ENCODE measurements around the gene C11orf24. TPM values are rescaled to one million over a fixed set of nuclear protein-coding genes. Genes with fewer than 3 reads are reported as not detected.

Gene C11orf24
- total RNA-seq, 1 experiment from 2014 or later = 37.8 TPM

DNA sequence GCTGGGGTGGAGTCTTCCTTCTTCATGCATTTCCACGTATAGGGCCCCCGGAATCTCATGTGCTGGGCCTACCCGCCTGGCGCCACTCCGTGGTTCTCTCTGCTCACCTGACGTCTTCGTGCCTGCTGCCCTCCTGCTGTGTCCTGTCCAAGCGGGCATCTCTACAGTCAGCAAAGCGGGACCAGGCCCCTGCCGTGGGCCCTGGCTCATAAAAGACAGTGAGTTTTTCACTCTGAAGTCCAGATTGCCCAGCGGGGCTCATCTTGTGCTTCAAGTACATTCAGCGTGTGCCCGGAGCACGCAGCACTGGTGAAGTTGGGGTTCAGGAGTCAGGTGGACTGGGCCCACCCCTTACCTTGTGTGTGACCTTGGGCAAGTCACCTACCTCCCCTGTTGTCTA lies 17.4 kb downstream of the C11orf24 start:
- H3K4me1 ChIP-seq (ENCODE audit: control insufficient read depth in 1 of 2, insufficient read depth in 2 of 2, low read length in 2 of 2) = peaks cover 3 to 17% of the 10 kb centered on the region in 2 experiments; a peak in 3 of 4 replicates
- BruUV-seq (replicated peaks) = no TSS peak
- ATAC-seq (no peak), DNase-seq (ENCODE audit: low read depth, low spot score) (no peak)
- no peak for TF ChIP-seq TCF7L2 (IDR thresholded peaks at IDR 0.05; ENCODE audit: borderline replicate concordance, extremely low read depth, insufficient read depth, insufficient read length)
- TF ChIP-seq SRF (IDR thresholded peaks at IDR 0.05; ENCODE audit: low read depth) = no peak
- TF ChIP-seq CEBPB (IDR thresholded peaks at IDR 0.05; ENCODE audit: low read depth) = no peak
- no peak for TF ChIP-seq EZH2phosphoT487 (IDR thresholded peaks at IDR 0.05; ENCODE audit: borderline replicate concordance)
- no peak overlapping the region for H3K4me3 ChIP-seq (replicated peaks in 1 of 2; ENCODE audit: low read depth in 1 of 2, low read length in 2 of 2)
- no peak overlapping the region for H3K4me2 ChIP-seq (ENCODE audit: low read length)
- H4K20me1 ChIP-seq (ENCODE audit: insufficient read depth) = no peaks in the 10 kb centered on the region
- intact Hi-C loops (cut with micrococcal nuclease) = no loop called here
- ChIA-PET CTCF (no interaction called here), RAD21 (ENCODE audit: low non-redundant PET in 1 of 2, low total read pairs in 2 of 2, uncharacterized antibody in 2 of 2, unreplicated experiment in 2 of 2) (no interaction called here), POLR2A (no interaction called here)
- H2AFZ ChIP-seq (ENCODE audit: low read depth, low read length, poor library complexity, severe bottlenecking) = no peak overlapping the region
- no peaks in the 10 kb centered on the region for H3K9me3 ChIP-seq (ENCODE audit: control insufficient read depth in 1 of 2, insufficient read depth in 1 of 2, low read depth in 1 of 2, low read length in 2 of 2)
- no peaks in the 10 kb centered on the region for H3K79me2 ChIP-seq (ENCODE audit: insufficient read depth, low read length)
- H3K36me3 ChIP-seq (ENCODE audit: control insufficient read depth in 1 of 2, insufficient read depth in 2 of 2, low read length in 2 of 2) = no peaks in the 10 kb centered on the region
- H3K9ac ChIP-seq (ENCODE audit: low read length) = no peak overlapping the region
- H3K9me2 ChIP-seq (ENCODE audit: insufficient read depth) = no peaks in the 10 kb centered on the region
- no peak overlapping the region for H3K27ac ChIP-seq (ENCODE audit: low read depth, low read length)
- H3K27me3 ChIP-seq (ENCODE audit: insufficient read depth, low read length) = no peaks in the 10 kb centered on the region

DNA sequence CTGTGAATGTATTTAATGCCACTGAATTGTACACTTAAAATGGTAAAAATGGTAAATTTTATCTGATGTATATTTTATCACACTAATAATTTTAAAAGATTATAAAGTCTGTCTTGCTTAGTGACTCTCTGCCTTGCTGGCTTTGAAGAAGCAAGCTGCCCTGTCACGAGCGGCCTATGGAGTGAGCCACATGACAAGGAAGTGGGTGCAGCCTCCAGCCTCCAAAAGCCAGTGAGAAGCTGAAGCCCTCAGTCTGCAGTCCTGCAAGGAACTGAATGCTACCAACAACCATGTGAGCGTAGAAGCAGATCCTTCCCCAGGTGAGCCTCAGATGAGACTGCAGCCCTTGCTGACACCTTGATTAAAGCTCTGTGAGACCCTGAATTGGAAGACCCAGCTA lies 20.0 kb downstream of the C11orf24 start:
- ChIA-PET POLR2A (no interaction called here), CTCF (no interaction called here), RAD21 (ENCODE audit: low non-redundant PET in 1 of 2, low total read pairs in 2 of 2, uncharacterized antibody in 2 of 2, unreplicated experiment in 2 of 2) (no interaction called here)
- peaks cover 0 to 3% of the 10 kb centered on the region in 2 experiments; a peak in 1 of 4 replicates for H3K4me1 ChIP-seq (ENCODE audit: control insufficient read depth in 1 of 2, insufficient read depth in 2 of 2, low read length in 2 of 2)
- H3K9ac ChIP-seq (ENCODE audit: low read length) = no peak overlapping the region
- ATAC-seq = no peak
- H3K4me2 ChIP-seq (ENCODE audit: low read length) = no peak overlapping the region
- no peaks in the 10 kb centered on the region for H4K20me1 ChIP-seq (ENCODE audit: insufficient read depth)
- no peak for DNase-seq (ENCODE audit: low read depth, low spot score)
- H3K79me2 ChIP-seq (ENCODE audit: insufficient read depth, low read length) = no peaks in the 10 kb centered on the region
- BruUV-seq (replicated peaks) = no TSS peak
- no peaks in the 10 kb centered on the region for H3K9me3 ChIP-seq (ENCODE audit: control insufficient read depth in 1 of 2, insufficient read depth in 1 of 2, low read depth in 1 of 2, low read length in 2 of 2)
- intact Hi-C loops (cut with micrococcal nuclease) = no loop called here
- no peaks in the 10 kb centered on the region for H3K36me3 ChIP-seq (ENCODE audit: control insufficient read depth in 1 of 2, insufficient read depth in 2 of 2, low read length in 2 of 2)
- H2AFZ ChIP-seq (ENCODE audit: low read depth, low read length, poor library complexity, severe bottlenecking) = no peak overlapping the region
- H3K27me3 ChIP-seq (ENCODE audit: insufficient read depth, low read length) = no peaks in the 10 kb centered on the region
- no peak overlapping the region for H3K4me3 ChIP-seq (replicated peaks in 1 of 2; ENCODE audit: low read depth in 1 of 2, low read length in 2 of 2)
- no peak overlapping the region for H3K27ac ChIP-seq (ENCODE audit: low read depth, low read length)
- H3K9me2 ChIP-seq (ENCODE audit: insufficient read depth) = no peaks in the 10 kb centered on the region
- TF ChIP-seq EZH2 (IDR thresholded peaks at IDR 0.05) = no peak
- TF ChIP-seq POLR2AphosphoS5 (IDR thresholded peaks at IDR 0.05; ENCODE audit: low read depth, low read length) = no peak
- no peak for TF ChIP-seq ELF1 (IDR thresholded peaks at IDR 0.05; ENCODE audit: borderline replicate concordance, low read depth)
- TF ChIP-seq TCF7L2 (IDR thresholded peaks at IDR 0.05; ENCODE audit: borderline replicate concordance, extremely low read depth, insufficient read depth, insufficient read length) = no peak
- TF ChIP-seq JUND (IDR thresholded peaks at IDR 0.05) = no peak
- no peak for TF ChIP-seq ZNF274 (IDR thresholded peaks at IDR 0.05; ENCODE audit: low read depth, low read length)
- TF ChIP-seq, protein P1, sequence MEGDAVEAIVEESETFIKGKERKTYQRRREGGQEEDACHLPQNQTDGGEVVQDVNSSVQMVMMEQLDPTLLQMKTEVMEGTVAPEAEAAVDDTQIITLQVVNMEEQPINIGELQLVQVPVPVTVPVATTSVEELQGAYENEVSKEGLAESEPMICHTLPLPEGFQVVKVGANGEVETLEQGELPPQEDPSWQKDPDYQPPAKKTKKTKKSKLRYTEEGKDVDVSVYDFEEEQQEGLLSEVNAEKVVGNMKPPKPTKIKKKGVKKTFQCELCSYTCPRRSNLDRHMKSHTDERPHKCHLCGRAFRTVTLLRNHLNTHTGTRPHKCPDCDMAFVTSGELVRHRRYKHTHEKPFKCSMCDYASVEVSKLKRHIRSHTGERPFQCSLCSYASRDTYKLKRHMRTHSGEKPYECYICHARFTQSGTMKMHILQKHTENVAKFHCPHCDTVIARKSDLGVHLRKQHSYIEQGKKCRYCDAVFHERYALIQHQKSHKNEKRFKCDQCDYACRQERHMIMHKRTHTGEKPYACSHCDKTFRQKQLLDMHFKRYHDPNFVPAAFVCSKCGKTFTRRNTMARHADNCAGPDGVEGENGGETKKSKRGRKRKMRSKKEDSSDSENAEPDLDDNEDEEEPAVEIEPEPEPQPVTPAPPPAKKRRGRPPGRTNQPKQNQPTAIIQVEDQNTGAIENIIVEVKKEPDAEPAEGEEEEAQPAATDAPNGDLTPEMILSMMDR (IDR thresholded peaks at IDR 0.05 in 2 of 3, conservative IDR thresholded peaks at IDR 0.05 in 1 of 3; ENCODE audit: borderline replicate concordance in 1 of 3, insufficient read depth in 1 of 3, low read depth in 2 of 3, low read length in 2 of 3) = no peak
- TF ChIP-seq, protein P2, sequence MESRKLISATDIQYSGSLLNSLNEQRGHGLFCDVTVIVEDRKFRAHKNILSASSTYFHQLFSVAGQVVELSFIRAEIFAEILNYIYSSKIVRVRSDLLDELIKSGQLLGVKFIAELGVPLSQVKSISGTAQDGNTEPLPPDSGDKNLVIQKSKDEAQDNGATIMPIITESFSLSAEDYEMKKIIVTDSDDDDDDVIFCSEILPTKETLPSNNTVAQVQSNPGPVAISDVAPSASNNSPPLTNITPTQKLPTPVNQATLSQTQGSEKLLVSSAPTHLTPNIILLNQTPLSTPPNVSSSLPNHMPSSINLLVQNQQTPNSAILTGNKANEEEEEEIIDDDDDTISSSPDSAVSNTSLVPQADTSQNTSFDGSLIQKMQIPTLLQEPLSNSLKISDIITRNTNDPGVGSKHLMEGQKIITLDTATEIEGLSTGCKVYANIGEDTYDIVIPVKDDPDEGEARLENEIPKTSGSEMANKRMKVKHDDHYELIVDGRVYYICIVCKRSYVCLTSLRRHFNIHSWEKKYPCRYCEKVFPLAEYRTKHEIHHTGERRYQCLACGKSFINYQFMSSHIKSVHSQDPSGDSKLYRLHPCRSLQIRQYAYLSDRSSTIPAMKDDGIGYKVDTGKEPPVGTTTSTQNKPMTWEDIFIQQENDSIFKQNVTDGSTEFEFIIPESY (IDR thresholded peaks at IDR 0.05; ENCODE audit: extremely low read depth, insufficient replicate concordance, low read length) = no peak
- TF ChIP-seq CBX3 (IDR thresholded peaks at IDR 0.05; ENCODE audit: low read depth) = no peak
- no peak for TF ChIP-seq FOSL1 (IDR thresholded peaks at IDR 0.05; ENCODE audit: low read depth)
- TF ChIP-seq CEBPB (IDR thresholded peaks at IDR 0.05; ENCODE audit: low read depth) = no peak
- TF ChIP-seq, protein P3, sequence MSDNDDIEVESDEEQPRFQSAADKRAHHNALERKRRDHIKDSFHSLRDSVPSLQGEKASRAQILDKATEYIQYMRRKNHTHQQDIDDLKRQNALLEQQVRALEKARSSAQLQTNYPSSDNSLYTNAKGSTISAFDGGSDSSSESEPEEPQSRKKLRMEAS (IDR thresholded peaks at IDR 0.05) = no peak
